ENCODE results near the gene KLHL6. TPM values are rescaled to one million over a fixed set of nuclear protein-coding genes. Genes with fewer than 3 reads are reported as not detected.

KLHL6 gene
- total and polyA plus RNA-seq, 10 of the 15 experiments (the other 5 are each of a cell fraction or from before 2014, with no cell fraction given), result 4.0 to 91.8 (median 24.4) TPM

GRCh38 chr3:183447206-183448001 lies 108.1 kb downstream of the KLHL6 start (continued):
- peak; percentile 37 for TF ChIP-seq MEF2B (IDR thresholded peaks at IDR 0.05; ENCODE audit: partially characterized antibody, poor library complexity, severe bottlenecking)
- TF ChIP-seq FOXK2 (IDR thresholded peaks at IDR 0.05), result no peak
- TF ChIP-seq CTCF (IDR thresholded peaks at IDR 0.05 in 2 of 3, conservative IDR thresholded peaks at IDR 0.05 in 1 of 3; ENCODE audit: control insufficient read depth in 2 of 3, extremely low read depth in 1 of 3, insufficient read depth in 1 of 3, low read depth in 3 of 3, low read length in 3 of 3), result peak in 1 of 3 experiments; percentile 1; a peak in 1 of 6 replicates
- no peak for TF ChIP-seq CUX1 (IDR thresholded peaks at IDR 0.05; ENCODE audit: insufficient replicate concordance, low read depth, low read length)
- no peak for TF ChIP-seq ZSCAN29 (IDR thresholded peaks at IDR 0.05)
- no peak for TF ChIP-seq ZBTB4 (CRISPR knock-in tag; IDR thresholded peaks at IDR 0.05)
- TF ChIP-seq E2F4 (IDR thresholded peaks at IDR 0.05; ENCODE audit: low read depth, low read length), result no peak
- no peak for TF ChIP-seq ZNF24 (IDR thresholded peaks at IDR 0.05)
- no peak for TF ChIP-seq KAT2A (conservative IDR thresholded peaks at IDR 0.05; ENCODE audit: control insufficient read depth, low read depth, low read length)
- TF ChIP-seq POLR2AphosphoS5 (IDR thresholded peaks at IDR 0.05; ENCODE audit: low read length), result peak; percentile 83
- TF ChIP-seq SREBF2 (IDR thresholded peaks at IDR 0.05; ENCODE audit: low read length), result no peak
- TF ChIP-seq MLLT1 (IDR thresholded peaks at IDR 0.05), result 0 out of 2 replicates have a peak, but pooled peaks have one; percentile 48
- no peak for TF ChIP-seq NFYA (IDR thresholded peaks at IDR 0.05; ENCODE audit: borderline replicate concordance, low read depth, low read length)
- TF ChIP-seq TAF1 (IDR thresholded peaks at IDR 0.05; ENCODE audit: borderline replicate concordance, low read depth, low read length), result peak; percentile 61
- TF ChIP-seq NBN (IDR thresholded peaks at IDR 0.05), result no peak
- no peak; the same call in 1 of the 2 replicates for TF ChIP-seq LARP7 (IDR thresholded peaks at IDR 0.05)
